K562 (cell line): ENCODE data around the gene DHPS. TPM values are rescaled to one million over a fixed set of nuclear protein-coding genes. Genes with fewer than 3 reads are reported as not detected.

Experiments
- ATAC-seq: fragments of 200-7000 bp; cut with Tn5 transposase; 3 replicates; pipeline ENCODE4 v1.9.1; 2020; ENCODE audit warnings: moderate library complexity
- BruUV-seq: library from RNA; stranded (reverse); fragments of 400-500 nt; replicated peaks from 2 replicates; lab custom pipeline; 2021; lab: Mats Ljungman, UMichigan
- CTCF ChIA-PET: fragments of 300-600 bp; formaldehyde crosslinking; extraction: SDS; loops from one replicate; lab custom pipeline; 2021; ENCODE audit warnings: low intra/inter-chr PET ratio; lab: Yijun Ruan, JAX
- POLR2A ChIA-PET: fragments of 300-600, 350-650 bp; sonication (Branson Sonifier 250); formaldehyde crosslinking; extraction: SDS; loops from one replicate; lab custom pipeline; 2021; ENCODE audit warnings: antibody characterized with exemption, inconsistent platforms; lab: Yijun Ruan, JAX
- DNase-seq, 4 experiments: peaks; one replicate each; pipeline versions ENCODE4 v3.0.0 to v3.0.0-alpha.2; 2011 to 2018; ENCODE audit warnings: low spot score in 3 of 4, mixed read lengths in 3 of 4; ENCODE audit errors: extremely low read depth in 1 of 4
- FAIRE-seq: peaks from 2 replicates; lab custom pipeline; 2011; peaks lifted over from hg19 to GRCh38; lab: Jason Lieb, UNC
- H2AFZ ChIP-seq: 2 replicates; pipeline ENCODE4 v1.6.0; 2011; ENCODE audit warnings: low read depth, low read length, control low read depth, inconsistent platforms
- H3K27ac ChIP-seq: fragments of 200-600 bp; 3 replicates; pipeline ENCODE4 v1.8.0; 2011; ENCODE audit warnings: low read depth, mild to moderate bottlenecking, control low read depth, inconsistent platforms, low read length, moderate library complexity, mixed read lengths; ENCODE audit errors: extremely low read depth
- H3K27me3 ChIP-seq, 2 experiments: fragments of 300-600 bp in 1 of 2; 2 replicates in 1 of 2; 3 replicates in 1 of 2; pipeline versions ENCODE4 v1.6.0 to v1.8.0; 2011; ENCODE audit warnings: inconsistent platforms in 2 of 2, low read length in 2 of 2, mild to moderate bottlenecking in 1 of 2, mixed read lengths in 1 of 2, moderate library complexity in 1 of 2; ENCODE audit not compliant: control insufficient read depth in 2 of 2, insufficient read depth in 2 of 2
- H3K36me3 ChIP-seq: fragments of 300-600 bp; 3 replicates; pipeline ENCODE4 v1.8.0; 2011; ENCODE audit warnings: mild to moderate bottlenecking, low read length, inconsistent platforms; ENCODE audit not compliant: control insufficient read depth, insufficient read depth
- H3K4me1 ChIP-seq, 2 experiments: fragments of 200-600 bp in 1 of 2; replicated peaks in 1 of 2; 2 replicates in 1 of 2; 3 replicates in 1 of 2; pipeline versions ENCODE4 v1.5.1 to v1.8.0; 2011; ENCODE audit warnings: inconsistent platforms in 2 of 2, low read length in 2 of 2, mild to moderate bottlenecking in 1 of 2, mixed read lengths in 1 of 2, moderate library complexity in 1 of 2; ENCODE audit not compliant: control insufficient read depth in 2 of 2, insufficient read depth in 2 of 2
- H3K4me2 ChIP-seq: 2 replicates; pipeline ENCODE4 v1.6.1; 2011; ENCODE audit warnings: low read length, control low read depth, inconsistent platforms, mixed read lengths; ENCODE audit not compliant: insufficient read depth
- H3K4me3 ChIP-seq: fragments of 200-600 bp; sonication (generic), shearing (Covaris generic); 2 replicates; pipeline ENCODE4 v1.5.1; 2016; ENCODE audit warnings: control low read depth, inconsistent platforms
- H3K79me2 ChIP-seq: fragments of 200-600 bp; 3 replicates; pipeline ENCODE4 v1.8.0; 2011; ENCODE audit warnings: low read length, inconsistent platforms; ENCODE audit not compliant: control insufficient read depth, insufficient read depth
- H3K9ac ChIP-seq, 2 experiments: 2 replicates each; pipeline versions ENCODE4 v1.6.0 to v1.6.1; 2011; ENCODE audit warnings: low read depth in 2 of 2, low read length in 2 of 2, control low read depth in 1 of 2, inconsistent platforms in 1 of 2, mild to moderate bottlenecking in 1 of 2, mixed read lengths in 1 of 2; ENCODE audit not compliant: insufficient read depth in 1 of 2
- H3K9me1 ChIP-seq: one replicate; pipeline ENCODE4 v1.6.0; 2011; ENCODE audit warnings: inconsistent platforms, mild to moderate bottlenecking, low read length, moderate library complexity; ENCODE audit not compliant: control insufficient read depth, insufficient read depth
- H3K9me3 ChIP-seq: replicated peaks from 2 replicates; pipeline ENCODE4 v1.5.1; 2011; ENCODE audit warnings: low read depth, low read length, inconsistent platforms; ENCODE audit not compliant: control insufficient read depth, insufficient read depth
- H4K20me1 ChIP-seq: replicated peaks from 2 replicates; pipeline ENCODE4 v1.6.1; 2011; ENCODE audit warnings: low read length, inconsistent platforms, mixed read lengths; ENCODE audit not compliant: control insufficient read depth, insufficient read depth
- FOXK1 ChIP-seq: sonication (generic); formaldehyde crosslinking; IDR thresholded peaks from 2 replicates; pipeline ENCODE4 v1.8.0; 2022; ENCODE audit warnings: missing genetic modification reagents, mild to moderate bottlenecking, borderline replicate concordance
- KLF16 ChIP-seq: IDR thresholded peaks from 2 replicates; pipeline ENCODE4 v1.6.1; 2016; ENCODE audit warnings: antibody characterized with exemption
- LCOR ChIP-seq: sonication (generic); formaldehyde crosslinking; IDR thresholded peaks from 2 replicates; pipeline ENCODE4 v1.8.0; 2022; ENCODE audit warnings: mild to moderate bottlenecking, missing genetic modification reagents
- POLR2G ChIP-seq: fragments of 200-400 bp; formaldehyde crosslinking; IDR thresholded peaks from 2 replicates; pipeline ENCODE4 v1.6.1; 2017; ENCODE audit warnings: low read depth, mild to moderate bottlenecking, antibody characterized with exemption, low read length, moderate library complexity
- SMARCB1 ChIP-seq: IDR thresholded peaks from 2 replicates; pipeline ENCODE4 v1.6.1; 2011; ENCODE audit warnings: improper control_type of control experiment, low read depth; ENCODE audit not compliant: insufficient read length
- SPI1 ChIP-seq: IDR thresholded peaks from 2 replicates; pipeline ENCODE4 v1.6.1; 2011; ENCODE audit warnings: low read depth, low read length, control low read depth, borderline replicate concordance
- ZNF586 ChIP-seq: fragments of 450-650 bp; formaldehyde crosslinking; conservative IDR thresholded peaks from 2 replicates; pipeline ENCODE4 v1.4.0; 2020; ENCODE audit warnings: mild to moderate bottlenecking, moderate library complexity
- WGBS: fragments of 100-300 bp; shearing (Covaris generic); methylation state at CpG from one replicate; pipeline ENCODE4 v1.1.6; 2016; ENCODE audit warnings: low coverage, mixed read lengths; ENCODE audit not compliant: insufficient coverage; ENCODE audit errors: missing lambda C conversion rate; 5-methylcytosine and 5-hydroxymethylcytosine counted together
- in situ Hi-C: fragments of 300-500 bp; cut with MboI; formaldehyde crosslinking; loops from 4 replicates; pipeline ENCODE4 v1.15.0; 2018; ENCODE audit warnings: inconsistent platforms, mixed read lengths
- intact Hi-C: fragments of 100-400 bp; cut with micrococcal nuclease; formaldehyde crosslinking; loops from 2 replicates; pipeline ENCODE4 v1.14.2; 2022
- polyA plus RNA-seq, 8 experiments: library from polyadenylated mRNA; depleted of rRNA in 4 of 8; stranded (reverse) in 5 of 8; unstranded in 3 of 8; fragments of >200 nt; fragmentation: Nextera tagmentation in 2 of 8; fragmentation: Illumina TruSeq in 1 of 8; extraction: Ambion mirVana in 2 of 8; extraction: Trizol in 1 of 8; gene quantifications; 2 replicates each; pipeline versions ENCODE4 v1.2.1 to v1.2.3, GENCODE V29; 2011 to 2014; ENCODE audit warnings: inconsistent platforms in 1 of 8, missing spikeins in 1 of 8
- total RNA-seq, 7 experiments: library from RNA; depleted of rRNA in 6 of 7; stranded (reverse); fragments of >200 nt in 6 of 7; fragmentation: Illumina TruSeq in 2 of 7; extraction: Trizol in 2 of 7; gene quantifications; 2 replicates each; pipeline versions ENCODE4 v1.2.1 to v1.2.3, GENCODE V29; 2011 to 2021; ENCODE audit warnings: low replicate concordance in 1 of 7
- TF ChIP-seq, protein P1 (sequence below): fragments of 250-450 bp; sonication (Bioruptor Pico); IDR thresholded peaks from 2 replicates; pipeline ENCODE4 v1.4.0; 2020; ENCODE audit warnings: mild to moderate bottlenecking, moderate library complexity

Gene DHPS
- total and polyA plus RNA-seq, 9 of the 15 experiments (the other 6 are each of a cell fraction or from before 2014, with no cell fraction given): 47.1 to 110 (median 79.9) TPM

DNA sequence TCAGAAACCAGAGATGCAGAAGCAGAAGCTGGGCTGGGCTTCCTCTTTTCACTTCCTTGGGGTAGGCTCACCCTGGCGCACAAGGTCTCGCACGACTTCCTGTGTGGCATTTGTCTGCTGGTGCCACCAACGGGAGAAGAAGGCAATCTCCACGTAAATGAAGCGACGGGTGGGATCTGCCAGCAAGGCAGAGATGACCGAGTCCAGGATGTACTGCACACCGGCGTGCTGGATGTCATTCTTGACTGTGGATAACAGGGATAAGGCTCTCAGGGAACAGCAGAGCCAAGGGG, 16.5 kb downstream of the DHPS start:
- Histone ChIP-seq H3K9ac (no peak overlapping the region; a peak in 1 of 4 replicates), H3K4me3 (no peak overlapping the region), H3K79me2 (peaks cover 28% of the 10 kb centered on the region), H3K4me1 (peaks cover 13 to 46% of the 10 kb centered on the region in 2 experiments; a peak in 4 of 5 replicates), H2AFZ (no peak overlapping the region), H3K36me3 (peaks cover 29% of the 10 kb centered on the region; the same call in 2 of the 3 replicates), H3K9me1 (no peaks in the 10 kb centered on the region), H3K27me3 (no peaks in the 10 kb centered on the region), H3K27ac (no peak overlapping the region), H3K9me3 (no peaks in the 10 kb centered on the region), H4K20me1 (peaks cover 5% of the 10 kb centered on the region; the same call in 1 of the 2 replicates), H3K4me2 (no peak overlapping the region)
- DNase-seq (no peak), FAIRE-seq (no peak), ATAC-seq (no peak)
- WGBS: 91% methylated on average over 10 of the region's 10 CpGs
- in situ Hi-C loops (no loop called here), intact Hi-C loops (no loop called here)
- TF ChIP-seq SPI1 (0 out of 2 replicates have a peak, but pooled peaks have one; percentile 33), FOXK1 (CRISPR knock-in tag) (no peak)
- no TSS peak for BruUV-seq
- CTCF ChIA-PET: no interaction called here
- POLR2A ChIA-PET: no interaction called here

DNA sequence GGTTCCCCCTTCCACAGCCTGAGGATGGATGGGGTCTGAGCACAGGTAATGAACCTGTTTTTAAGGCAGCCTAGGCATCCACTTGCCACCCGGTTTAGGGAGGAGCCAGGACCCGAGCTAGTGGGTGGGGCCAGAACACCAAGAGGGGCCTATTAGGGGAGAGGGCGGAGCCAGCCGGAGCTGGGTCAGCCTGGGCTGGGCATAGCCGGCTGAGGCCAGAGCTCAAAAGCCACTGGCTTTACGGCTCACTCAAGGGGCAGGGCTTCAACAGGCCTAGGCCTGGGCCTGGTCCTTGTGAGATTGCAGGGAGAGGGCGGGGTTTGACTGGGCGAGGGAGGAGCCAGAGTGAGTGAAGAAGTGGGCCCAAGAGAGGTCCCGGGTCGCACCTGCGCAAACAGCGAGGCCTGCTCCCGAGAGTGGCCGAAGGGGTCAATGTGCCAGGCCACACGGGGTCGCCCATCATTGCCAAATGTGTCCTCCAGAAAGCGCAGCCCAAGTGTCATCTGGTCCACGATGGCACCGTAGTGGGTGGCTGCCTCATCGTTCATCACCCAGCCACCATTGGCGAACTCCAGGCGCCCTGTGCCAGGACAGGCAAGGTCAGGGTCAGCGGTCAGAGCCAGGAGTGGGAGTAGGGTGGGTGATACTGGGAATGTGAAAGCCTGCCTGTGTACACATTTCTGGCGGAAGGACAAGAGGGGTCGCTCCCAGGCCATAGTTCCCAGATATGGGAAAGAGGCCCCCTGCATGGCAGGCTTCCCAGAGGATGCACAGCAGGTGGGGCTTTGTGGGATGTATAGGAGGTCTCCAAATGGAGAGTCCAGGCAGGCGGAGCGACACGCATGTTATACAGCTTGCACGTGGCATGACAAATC, 17.0 kb downstream of the DHPS start:
- no peak overlapping the region for H3K27ac ChIP-seq
- BruUV-seq: no TSS peak
- H3K9me1 ChIP-seq: no peaks in the 10 kb centered on the region
- CTCF ChIA-PET: no interaction called here
- peak overlapping the region in 1 of 2 experiments; percentile 37; a peak in 2 of 4 replicates for H3K9ac ChIP-seq
- peak; percentile 71 to 79 (median 74) for DNase-seq
- H3K4me1 ChIP-seq: peaks cover 13 to 40% of the 10 kb centered on the region in 2 experiments; a peak in 4 of 5 replicates
- POLR2A ChIA-PET: no interaction called here
- in situ Hi-C loops: no loop called here
- no peak overlapping the region for H3K4me3 ChIP-seq
- intact Hi-C loops: no loop called here
- H2AFZ ChIP-seq: no peak overlapping the region
- WGBS: 78% methylated on average over 23 of the region's 29 CpGs
- H3K36me3 ChIP-seq: peaks cover 31% of the 10 kb centered on the region; the same call in 2 of the 3 replicates
- no peak overlapping the region for H3K4me2 ChIP-seq
- H3K27me3 ChIP-seq: no peaks in the 10 kb centered on the region
- H3K79me2 ChIP-seq: peaks cover 22% of the 10 kb centered on the region
- peaks cover 5% of the 10 kb centered on the region; the same call in 1 of the 2 replicates for H4K20me1 ChIP-seq
- FAIRE-seq: peak; percentile 74
- ATAC-seq: peak; percentile 81
- no peaks in the 10 kb centered on the region for H3K9me3 ChIP-seq
- TF ChIP-seq KLF16 (peak; percentile 81), SMARCB1 (no peak), ZNF586 (CRISPR knock-in tag) (no peak), POLR2G (0 out of 2 replicates have a peak, but pooled peaks have one; percentile 27), LCOR (no peak)
- TF ChIP-seq, protein P1, sequence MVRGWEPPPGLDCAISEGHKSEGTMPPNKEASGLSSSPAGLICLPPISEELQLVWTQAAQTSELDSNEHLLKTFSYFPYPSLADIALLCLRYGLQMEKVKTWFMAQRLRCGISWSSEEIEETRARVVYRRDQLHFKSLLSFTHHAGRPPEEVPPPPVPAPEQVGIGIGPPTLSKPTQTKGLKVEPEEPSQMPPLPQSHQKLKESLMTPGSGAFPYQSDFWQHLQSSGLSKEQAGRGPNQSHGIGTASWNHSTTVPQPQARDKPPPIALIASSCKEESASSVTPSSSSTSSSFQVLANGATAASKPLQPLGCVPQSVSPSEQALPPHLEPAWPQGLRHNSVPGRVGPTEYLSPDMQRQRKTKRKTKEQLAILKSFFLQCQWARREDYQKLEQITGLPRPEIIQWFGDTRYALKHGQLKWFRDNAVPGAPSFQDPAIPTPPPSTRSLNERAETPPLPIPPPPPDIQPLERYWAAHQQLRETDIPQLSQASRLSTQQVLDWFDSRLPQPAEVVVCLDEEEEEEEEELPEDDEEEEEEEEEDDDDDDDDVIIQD: no peak
